ENCODE measurements around the gene RAMP3. TPM values are rescaled to one million over a fixed set of nuclear protein-coding genes. Genes with fewer than 3 reads are reported as not detected.

RAMP3 gene
- polyA plus RNA-seq, 3 donors, result not detected

DNA sequence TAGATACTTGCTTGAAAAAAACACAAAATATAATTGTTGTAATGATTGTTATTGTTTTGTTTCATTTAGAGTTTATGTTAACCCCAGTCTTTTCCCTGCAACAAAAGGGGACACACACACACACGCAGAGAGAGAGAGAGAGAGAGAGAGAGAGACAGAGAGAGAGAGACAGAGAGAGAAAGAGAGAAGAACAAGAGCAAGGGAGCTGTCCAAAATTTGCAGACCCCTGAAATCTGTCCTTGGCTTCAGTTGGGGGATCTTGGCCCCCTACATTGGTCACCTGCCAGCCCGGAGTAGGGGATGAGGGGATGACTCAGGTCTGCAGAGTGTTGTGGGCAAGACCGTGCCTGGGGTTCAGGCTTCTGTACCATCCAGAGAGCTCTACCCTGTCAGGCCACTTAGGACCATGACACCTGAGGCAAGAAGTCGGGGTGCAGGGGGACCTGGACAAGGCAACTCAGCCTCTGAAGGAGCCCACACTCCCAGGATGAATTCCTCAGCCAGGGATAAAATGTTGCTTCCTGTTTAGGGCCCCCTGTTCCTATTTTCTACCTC lies 73.1 kb downstream of the RAMP3 start:
- H3K36me3 ChIP-seq (replicated peaks in 1 of 2; ENCODE audit: control insufficient read depth in 1 of 2, insufficient read depth in 2 of 2, low read length in 2 of 2), result no peaks in the 10 kb centered on the region
- H3K36me3 Mint-ChIP-seq, result no peaks in the 10 kb centered on the region

DNA sequence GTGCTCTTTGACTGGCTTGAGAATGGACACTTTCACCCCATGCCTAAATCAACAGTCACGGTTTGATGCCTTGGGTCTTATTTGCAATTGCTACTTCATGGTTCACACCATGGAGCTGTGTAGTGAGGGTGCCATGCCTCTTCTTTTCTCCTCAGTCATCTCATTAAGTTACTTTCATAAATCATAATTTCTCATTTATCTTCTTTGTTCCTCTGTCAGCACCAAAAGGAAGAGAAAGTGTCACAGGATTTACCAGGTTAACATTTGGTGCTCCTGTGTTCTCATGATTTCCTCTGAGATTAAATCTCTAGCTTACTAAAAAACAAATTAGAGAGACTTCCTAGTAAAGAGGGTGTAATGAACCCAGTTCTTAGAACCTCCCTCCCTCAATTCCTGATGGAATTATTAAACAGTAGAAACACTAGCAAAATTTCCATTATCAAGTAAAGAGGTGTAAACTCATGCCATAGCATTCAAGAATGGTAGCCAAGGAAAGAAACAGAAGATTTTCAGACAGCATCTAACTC lies 75.7 kb downstream of the RAMP3 start:
- H3K4me1 ChIP-seq (ENCODE audit: control insufficient read depth in 1 of 2, insufficient read depth in 2 of 2, low read length in 2 of 2), result no peaks in the 10 kb centered on the region
- no peak overlapping the region for H3K4me2 ChIP-seq (replicated peaks; ENCODE audit: extremely low read depth, low read length, poor library complexity, severe bottlenecking)
- no peaks in the 10 kb centered on the region for H3K79me2 ChIP-seq (ENCODE audit: insufficient read depth, low read length)
- no peaks in the 10 kb centered on the region for H3K9me3 Mint-ChIP-seq
- no peak overlapping the region for H3K27ac ChIP-seq (ENCODE audit: low read depth in 1 of 2, low read length in 2 of 2)
- H3K27ac Mint-ChIP-seq, result no peak overlapping the region
- no peaks in the 10 kb centered on the region for H3K36me3 ChIP-seq (replicated peaks in 1 of 2; ENCODE audit: control insufficient read depth in 1 of 2, insufficient read depth in 2 of 2, low read length in 2 of 2)
- no peak overlapping the region for H3K9ac ChIP-seq (ENCODE audit: insufficient read depth, low read length, poor library complexity, severe bottlenecking)
- H3K4me3 ChIP-seq (replicated peaks in 1 of 3; ENCODE audit: low read depth in 2 of 3, low read length in 3 of 3), result no peak overlapping the region
- H3K9me3 ChIP-seq (replicated peaks in 1 of 2; ENCODE audit: control insufficient read depth in 1 of 2, insufficient read depth in 1 of 2, low read length in 2 of 2), result no peaks in the 10 kb centered on the region
- peaks cover 17 to 38% (median 22%) of the 10 kb centered on the region in 3 donors for H3K27me3 Mint-ChIP-seq (ENCODE audit: low read depth in 3 of 3)
- intact Hi-C loops (cut with micrococcal nuclease), result no loop called here
- no peaks in the 10 kb centered on the region for H4K20me1 ChIP-seq (ENCODE audit: insufficient read depth, low read length)
- no peak for DNase-seq
- H3K4me3 Mint-ChIP-seq, result peak overlapping the region in 1 of 2 donors; percentile 16
- no peaks in the 10 kb centered on the region for H3K36me3 Mint-ChIP-seq
- H2AFZ ChIP-seq (ENCODE audit: insufficient read depth, low read depth, low read length, poor library complexity, severe bottlenecking), result no peak overlapping the region
- WGBS (ENCODE audit: insufficient coverage), result no CpG with 5 or more reads among the region's 1 CpG
- TF ChIP-seq, protein P1, sequence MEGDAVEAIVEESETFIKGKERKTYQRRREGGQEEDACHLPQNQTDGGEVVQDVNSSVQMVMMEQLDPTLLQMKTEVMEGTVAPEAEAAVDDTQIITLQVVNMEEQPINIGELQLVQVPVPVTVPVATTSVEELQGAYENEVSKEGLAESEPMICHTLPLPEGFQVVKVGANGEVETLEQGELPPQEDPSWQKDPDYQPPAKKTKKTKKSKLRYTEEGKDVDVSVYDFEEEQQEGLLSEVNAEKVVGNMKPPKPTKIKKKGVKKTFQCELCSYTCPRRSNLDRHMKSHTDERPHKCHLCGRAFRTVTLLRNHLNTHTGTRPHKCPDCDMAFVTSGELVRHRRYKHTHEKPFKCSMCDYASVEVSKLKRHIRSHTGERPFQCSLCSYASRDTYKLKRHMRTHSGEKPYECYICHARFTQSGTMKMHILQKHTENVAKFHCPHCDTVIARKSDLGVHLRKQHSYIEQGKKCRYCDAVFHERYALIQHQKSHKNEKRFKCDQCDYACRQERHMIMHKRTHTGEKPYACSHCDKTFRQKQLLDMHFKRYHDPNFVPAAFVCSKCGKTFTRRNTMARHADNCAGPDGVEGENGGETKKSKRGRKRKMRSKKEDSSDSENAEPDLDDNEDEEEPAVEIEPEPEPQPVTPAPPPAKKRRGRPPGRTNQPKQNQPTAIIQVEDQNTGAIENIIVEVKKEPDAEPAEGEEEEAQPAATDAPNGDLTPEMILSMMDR (IDR thresholded peaks at IDR 0.05), result no peak
- H3K27me3 ChIP-seq (ENCODE audit: control insufficient read depth in 2 of 2, insufficient read depth in 2 of 2, low read length in 2 of 2), result peaks cover 9 to 13% of the 10 kb centered on the region in 2 donors
- H3K4me1 Mint-ChIP-seq, result no peaks in the 10 kb centered on the region

More for the DNA sequence above, 73.1 kb downstream of the RAMP3 start:
- Histone ChIP-seq H3K79me2 (ENCODE audit: insufficient read depth, low read length) (no peaks in the 10 kb centered on the region), H3K4me3 (replicated peaks in 1 of 3; ENCODE audit: low read depth in 2 of 3, low read length in 3 of 3) (no peak overlapping the region), H3K4me2 (replicated peaks; ENCODE audit: extremely low read depth, low read length, poor library complexity, severe bottlenecking) (no peak overlapping the region), H3K27me3 (ENCODE audit: control insufficient read depth in 2 of 2, insufficient read depth in 2 of 2, low read length in 2 of 2) (peaks cover 8% of the 10 kb centered on the region in 2 donors), H2AFZ (ENCODE audit: insufficient read depth, low read depth, low read length, poor library complexity, severe bottlenecking) (no peak overlapping the region), H3K4me1 (ENCODE audit: control insufficient read depth in 1 of 2, insufficient read depth in 2 of 2, low read length in 2 of 2) (no peaks in the 10 kb centered on the region), H4K20me1 (ENCODE audit: insufficient read depth, low read length) (no peaks in the 10 kb centered on the region), H3K27ac (ENCODE audit: low read depth in 1 of 2, low read length in 2 of 2) (no peak overlapping the region), H3K9ac (ENCODE audit: insufficient read depth, low read length, poor library complexity, severe bottlenecking) (no peak overlapping the region), H3K9me3 (replicated peaks in 1 of 2; ENCODE audit: control insufficient read depth in 1 of 2, insufficient read depth in 1 of 2, low read length in 2 of 2) (no peaks in the 10 kb centered on the region)
- Mint-ChIP-seq H3K27ac (no peak overlapping the region), H3K4me3 (no peak overlapping the region), H3K27me3 (ENCODE audit: low read depth in 3 of 3) (peaks cover 16 to 32% (median 21%) of the 10 kb centered on the region in 3 donors), H3K4me1 (no peaks in the 10 kb centered on the region), H3K9me3 (no peaks in the 10 kb centered on the region)
- TF ChIP-seq, protein P1 (IDR thresholded peaks at IDR 0.05), result no peak
- intact Hi-C loops (cut with micrococcal nuclease), result no loop called here
- DNase-seq, result no peak
- 93% methylated on average over 2 of the region's 4 CpGs for WGBS (ENCODE audit: insufficient coverage)

Other genes starting within 250 kb of the RAMP3 start
- 100 to 1,000 TPM; 119 to 314 (median 135) TPM for gene MYO1G, start 178.8 kb upstream of the RAMP3 start, polyA plus RNA-seq
- 100 to 1,000 TPM in 1 of 3 donors, 10 to 100 TPM in 2; 38.5 to 102 (median 51.4) TPM for gene CCM2, start 157.6 kb upstream of the RAMP3 start, polyA plus RNA-seq
- gene NACAD, start 68.8 kb upstream of the RAMP3 start, polyA plus RNA-seq, result under 1 TPM in 1 of 3 donors, not detected in 2; 0.04 TPM
- 10 to 100 TPM; 32.7 to 42.2 (median 38.4) TPM for gene TBRG4, start 46.1 kb upstream of the RAMP3 start, polyA plus RNA-seq